HG03159 (cell line): ENCODE measurements around the gene ZDHHC8.

Source experiments
- ATAC-seq: cut with Tn5 transposase; IDR thresholded peaks from one replicate; pipeline ENCODE4 v1.9.1; 2021; ENCODE audit warnings: mild to moderate bottlenecking, moderate library complexity; ENCODE audit not compliant: unreplicated experiment

Gene ZDHHC8

GRCh38 chr22:20131597-20131858, at the start of gene ZDHHC8:
TSS of gene ZDHHC8 (plus strand) at chr22:20131804. CDS start at chr22:20131948, 144 bp downstream.
- ATAC-seq: no peak

DNA sequence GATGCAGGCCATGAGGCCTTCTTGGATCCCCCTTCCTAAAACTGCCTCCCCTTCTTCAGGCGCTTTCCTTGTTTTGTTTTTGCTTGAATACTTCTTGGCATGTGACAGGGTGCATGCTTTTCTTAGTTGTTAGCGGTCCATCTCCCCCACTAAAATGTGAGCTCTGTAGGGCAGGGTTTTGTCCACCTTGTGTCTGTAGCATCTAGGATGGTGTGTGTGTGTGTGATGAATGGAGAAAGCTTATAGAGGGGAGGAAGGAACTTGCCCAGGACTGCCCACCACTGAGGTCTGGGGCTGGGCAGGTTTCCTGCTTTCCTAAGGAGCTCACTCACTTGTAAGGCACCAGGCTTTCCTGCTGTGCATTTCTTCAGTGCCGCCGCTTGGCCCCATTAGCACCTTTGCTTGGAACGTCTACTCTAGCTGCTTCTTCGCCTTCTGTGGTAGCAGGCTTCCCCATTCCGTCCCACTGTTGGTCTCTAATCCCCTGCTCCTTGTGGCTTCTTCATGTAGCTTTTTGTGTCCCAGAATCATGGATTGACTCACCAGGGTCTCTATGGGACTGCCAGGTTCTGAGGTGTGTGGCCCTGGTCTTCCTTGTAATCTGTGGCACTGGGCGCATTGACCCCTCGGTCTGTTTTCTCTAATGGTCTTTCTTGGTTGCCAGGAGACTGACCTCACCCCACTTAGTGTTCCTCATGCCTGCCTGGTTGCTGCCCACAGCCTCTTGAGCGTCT, 48.3 kb upstream of the ZDHHC8 start:
- ATAC-seq: no peak

GRCh38 chr22:20083891-20084546, 47.6 kb upstream of the ZDHHC8 start:
- no peak for ATAC-seq

GRCh38 chr22:20084547-20085413, 46.8 kb upstream of the ZDHHC8 start:
- ATAC-seq: no peak

DNA sequence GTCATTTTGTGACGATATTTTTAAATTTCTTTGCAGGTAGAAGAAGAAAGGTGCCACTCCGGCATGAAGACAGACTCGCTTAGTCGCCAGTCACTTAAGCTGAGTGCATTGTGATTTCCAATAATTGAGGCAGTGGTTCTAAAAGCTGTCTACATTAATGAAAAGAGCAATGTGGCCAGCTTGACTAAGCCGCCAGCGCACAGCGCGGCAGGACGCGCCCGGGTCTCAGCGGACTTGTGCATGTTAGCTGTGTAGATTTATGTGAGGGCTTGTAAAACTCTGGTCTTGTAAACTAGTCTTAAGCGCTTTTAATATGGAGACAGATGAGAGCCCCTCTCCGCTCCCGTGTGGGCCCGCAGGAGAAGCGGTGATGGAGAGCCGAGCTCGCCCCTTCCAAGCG, 46.0 kb upstream of the ZDHHC8 start:
- no peak for ATAC-seq

GRCh38 chr22:20086101-20086599, 45.5 kb upstream of the ZDHHC8 start:
- ATAC-seq: no peak

DNA sequence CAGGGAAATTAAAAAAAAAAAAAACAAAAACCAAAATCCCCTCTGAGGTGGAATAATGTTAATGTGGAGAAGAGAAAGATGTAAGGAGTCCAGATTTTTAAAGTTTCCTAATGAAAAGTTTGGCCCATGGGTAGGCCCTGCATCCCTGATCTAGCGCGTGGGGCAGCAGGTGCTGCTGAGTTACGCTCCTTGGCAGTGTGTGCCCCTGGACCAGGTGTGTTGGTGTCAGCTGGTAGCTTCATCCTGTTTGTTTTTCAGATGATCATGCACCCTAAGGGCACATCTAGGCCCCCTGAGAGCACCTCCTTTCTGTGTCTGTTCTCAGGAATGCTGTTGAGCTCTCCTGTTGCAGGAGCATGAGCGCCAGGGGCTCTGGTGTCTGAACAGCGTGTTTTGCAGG, 44.8 kb upstream of the ZDHHC8 start:
- ATAC-seq: no peak

- no peak for ATAC-seq
These were observed 44.0 kb upstream of the ZDHHC8 start for GRCh38 chr22:20087319-20088262.

DNA sequence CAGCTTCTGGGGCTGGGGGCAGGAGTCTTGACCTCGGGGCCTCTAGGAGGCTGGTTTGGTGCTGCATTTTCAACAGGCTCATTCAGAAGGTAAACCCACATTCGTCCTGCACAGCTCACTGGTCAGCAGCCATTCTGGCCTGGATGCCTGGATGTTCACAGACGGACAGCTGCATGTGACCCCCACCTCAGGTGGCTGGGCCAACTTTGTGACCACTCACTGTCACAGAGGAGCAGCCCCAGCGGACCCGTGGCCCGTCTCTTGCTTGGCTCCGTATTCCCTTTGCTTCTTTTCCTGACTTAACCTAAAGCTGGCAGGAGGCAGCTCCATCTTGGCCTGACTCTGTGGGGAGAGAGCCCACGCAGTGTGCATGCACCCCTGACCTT, 43.3 kb upstream of the ZDHHC8 start:
- ATAC-seq: no peak

DNA sequence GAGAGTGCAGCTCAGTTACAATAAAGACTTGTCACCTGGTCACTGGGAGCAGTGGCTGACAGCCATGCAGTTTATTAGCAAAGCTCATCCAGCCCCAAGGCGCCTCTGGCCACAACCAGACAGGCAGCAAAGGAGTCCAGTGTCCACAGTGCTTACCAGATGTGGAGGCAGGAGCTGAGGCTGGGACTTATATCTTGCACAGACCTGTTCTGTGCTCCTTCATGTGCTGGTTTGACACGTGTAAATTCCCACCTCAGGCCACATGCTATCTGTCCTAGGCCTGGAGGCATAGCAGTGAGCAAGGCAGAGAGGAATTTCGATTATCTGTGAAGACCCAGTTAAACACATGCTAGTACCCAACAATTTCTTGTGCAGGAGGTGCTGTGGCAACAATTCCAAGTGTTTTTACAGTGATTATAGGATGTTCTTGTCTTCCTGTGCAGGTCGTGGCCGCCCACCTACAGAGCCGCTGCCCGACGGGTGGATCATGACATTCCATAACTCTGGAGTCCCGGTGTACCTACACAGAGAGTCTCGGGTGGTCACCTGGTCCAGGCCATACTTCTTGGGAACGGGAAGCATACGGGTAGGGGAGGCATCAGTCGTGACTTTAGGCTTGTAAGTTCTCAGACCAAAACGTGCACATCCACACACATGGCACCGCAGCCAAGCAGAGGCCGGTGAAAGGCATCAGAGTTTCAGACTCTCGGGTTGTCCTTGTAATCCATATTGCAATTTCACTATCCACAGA, 42.2 kb upstream of the ZDHHC8 start:
- no peak for ATAC-seq

DNA sequence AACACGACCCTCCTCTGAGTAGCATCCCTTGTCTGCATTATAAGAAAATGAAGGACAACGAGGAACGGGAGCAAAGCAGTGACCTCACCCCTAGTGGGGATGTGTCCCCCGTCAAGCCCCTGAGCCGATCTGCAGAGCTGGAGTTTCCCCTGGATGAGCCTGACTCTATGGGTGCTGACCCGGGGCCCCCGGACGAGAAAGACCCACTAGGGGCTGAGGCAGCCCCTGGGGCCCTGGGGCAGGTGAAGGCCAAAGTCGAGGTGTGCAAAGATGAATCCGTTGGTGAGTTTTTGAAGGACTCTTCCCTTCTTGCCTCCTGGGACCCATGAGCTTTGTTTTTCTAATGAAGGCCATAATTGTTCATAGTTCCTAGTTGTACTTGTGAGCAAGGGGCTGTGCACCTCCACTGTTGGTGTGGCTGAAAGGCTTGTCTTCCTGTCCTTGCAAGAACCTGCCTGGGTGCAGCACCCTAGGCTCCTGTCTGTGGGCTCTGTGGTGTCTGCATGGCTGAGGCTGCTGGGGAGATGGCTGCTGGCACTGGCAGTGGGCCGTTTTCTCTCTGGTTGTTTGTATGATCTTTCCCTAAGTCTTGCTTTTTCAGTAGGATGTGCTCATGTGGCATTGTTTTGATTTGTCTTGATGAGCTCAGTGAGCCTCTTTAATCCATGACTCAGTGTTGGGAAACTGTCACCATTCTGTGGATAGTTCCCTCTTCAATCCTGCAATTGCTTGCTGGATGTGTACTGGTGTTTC, 41.5 kb upstream of the ZDHHC8 start:
- ATAC-seq: no peak

- no peak for ATAC-seq
These were observed 40.8 kb upstream of the ZDHHC8 start for GRCh38 chr22:20090730-20091240.

GRCh38 chr22:20091690-20092476, 39.7 kb upstream of the ZDHHC8 start:
- no peak for ATAC-seq

DNA sequence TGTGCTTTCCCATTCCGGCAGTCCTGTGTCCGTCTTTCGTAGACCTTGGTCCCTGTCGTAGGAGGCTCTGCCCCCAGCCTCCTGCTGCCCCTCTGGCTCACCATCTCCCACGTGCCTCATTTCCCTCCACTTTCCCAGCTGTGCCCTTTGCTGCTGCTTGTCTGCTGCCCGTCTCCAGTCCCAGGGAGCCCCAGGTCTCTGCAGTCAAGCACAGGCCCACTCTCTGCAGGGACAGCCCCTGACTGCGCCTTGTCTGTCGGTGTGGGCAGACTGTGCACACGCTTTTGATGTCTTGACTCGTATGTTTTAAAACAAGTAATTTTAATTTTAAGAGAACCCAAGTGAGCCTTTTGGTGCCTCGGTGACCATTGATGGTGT, 39.1 kb upstream of the ZDHHC8 start:
- no peak for ATAC-seq

GRCh38 chr22:20093418-20094196, 38.0 kb upstream of the ZDHHC8 start:
- no peak for ATAC-seq

- no peak for ATAC-seq
These were observed 37.3 kb upstream of the ZDHHC8 start for GRCh38 chr22:20094197-20094807.

DNA sequence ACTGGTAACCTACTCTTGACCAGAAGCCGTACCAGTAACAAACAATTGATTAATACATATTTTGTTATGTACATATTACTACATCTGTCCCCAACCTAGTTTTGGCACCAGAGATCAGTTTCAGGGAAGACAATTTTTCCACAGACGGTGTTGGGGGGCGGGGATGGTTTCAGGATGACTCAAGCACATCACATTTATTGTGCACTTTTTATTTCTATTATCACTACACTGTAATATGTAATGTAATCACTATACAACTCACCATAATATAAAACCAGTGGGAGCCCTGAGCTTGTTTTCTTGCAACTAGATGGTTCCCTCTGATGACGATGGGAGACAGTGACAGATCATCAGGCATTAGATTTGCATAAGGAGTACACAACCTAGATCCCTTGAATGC, 36.1 kb upstream of the ZDHHC8 start:
- no peak for ATAC-seq
